ENCODE results near the gene ARID5B.

Gene ARID5B

GRCh38 chr10:62047960-62048383, 146.5 kb downstream of the ARID5B start:
- Histone ChIP-seq H4K91ac (ENCODE audit: low read depth, low read length, poor library complexity) (no peak overlapping the region), H4K8ac (ENCODE audit: low read depth, low read length) (no peak overlapping the region), H3K4ac (ENCODE audit: low read length) (no peak overlapping the region), H3K9me3 (replicated peaks in 1 of 2; ENCODE audit: control insufficient read depth in 2 of 2, insufficient read depth in 1 of 2, low read depth in 1 of 2, low read length in 2 of 2) (peaks cover 0 to 3% of the 10 kb centered on the region in 2 donors), H3K4me3 (ENCODE audit: low read length in 2 of 2) (no peak overlapping the region), H3K14ac (ENCODE audit: low read length) (no peak overlapping the region), H2AFZ (ENCODE audit: low read length) (no peak overlapping the region), H3K36me3 (replicated peaks in 1 of 2; ENCODE audit: control insufficient read depth in 2 of 2, insufficient read depth in 2 of 2, low read length in 2 of 2) (peaks cover 0 to 11% of the 10 kb centered on the region in 2 donors), H2BK120ac (ENCODE audit: low read depth, low read length) (no peak overlapping the region), H2BK5ac (ENCODE audit: low read length) (no peak overlapping the region), H3K27ac (replicated peaks; ENCODE audit: low read length) (no peak overlapping the region), H3K79me1 (ENCODE audit: low read depth, low read length) (no peaks in the 10 kb centered on the region), H3K27me3 (ENCODE audit: control insufficient read depth in 3 of 3, insufficient read depth in 3 of 3, low read depth in 1 of 3, low read length in 3 of 3) (no peaks in the 10 kb centered on the region), H3K4me2 (ENCODE audit: insufficient read depth, low read length, poor library complexity, severe bottlenecking) (no peak overlapping the region), H3K23ac (ENCODE audit: low read depth, low read length, poor library complexity) (no peak overlapping the region), H3K4me1 (ENCODE audit: control insufficient read depth in 2 of 2, insufficient read depth in 1 of 2, low read depth in 1 of 2, low read length in 2 of 2) (peaks cover 10 to 46% of the 10 kb centered on the region in 2 donors), H2BK15ac (ENCODE audit: low read length) (no peak overlapping the region), H2BK12ac (ENCODE audit: low read length) (no peak overlapping the region), H3K18ac (ENCODE audit: low read length) (no peak overlapping the region), H3K9ac (ENCODE audit: low read depth, low read length, poor library complexity) (no peak overlapping the region), H2AK5ac (ENCODE audit: low read depth, low read length) (no peak overlapping the region)
- WGBS, 2 donors (ENCODE audit: extremely low coverage in 2 of 2, insufficient read length in 2 of 2, insufficient replicate concordance in 1 of 2) = no CpG with 5 or more reads among the region's 2 CpGs
- DNase-seq (ENCODE audit: low spot score) = no peak

DNA sequence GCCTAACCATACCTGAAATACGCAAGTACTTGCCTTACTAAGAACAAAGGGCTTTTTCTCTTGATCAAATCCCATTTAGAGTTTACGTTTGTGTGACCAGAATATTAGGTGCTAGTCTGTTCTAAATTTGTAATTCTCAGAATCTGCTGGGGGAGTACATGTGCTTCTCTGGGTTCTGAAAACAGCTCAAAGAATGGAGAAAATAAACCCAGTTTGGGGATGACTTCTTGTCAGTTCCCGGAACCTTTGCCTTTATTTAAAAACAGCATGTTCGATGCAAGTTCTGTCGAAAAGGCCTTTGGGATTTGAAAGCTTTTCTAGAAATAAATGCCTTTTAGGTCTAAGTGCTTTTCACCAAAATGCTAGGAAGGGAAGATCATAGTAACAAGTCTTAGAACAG, 147.0 kb downstream of the ARID5B start:
- no peak overlapping the region for H3K27ac ChIP-seq (replicated peaks; ENCODE audit: low read length)
- no peak overlapping the region for H3K14ac ChIP-seq (ENCODE audit: low read length)
- no peak overlapping the region for H3K23ac ChIP-seq (ENCODE audit: low read depth, low read length, poor library complexity)
- peaks cover 0 to 5% of the 10 kb centered on the region in 2 donors for H3K9me3 ChIP-seq (replicated peaks in 1 of 2; ENCODE audit: control insufficient read depth in 2 of 2, insufficient read depth in 1 of 2, low read depth in 1 of 2, low read length in 2 of 2)
- H3K27me3 ChIP-seq (ENCODE audit: control insufficient read depth in 3 of 3, insufficient read depth in 3 of 3, low read depth in 1 of 3, low read length in 3 of 3) = no peaks in the 10 kb centered on the region
- peak overlapping the region; percentile 70 for H2AFZ ChIP-seq (ENCODE audit: low read length)
- no peak overlapping the region for H3K4me2 ChIP-seq (ENCODE audit: insufficient read depth, low read length, poor library complexity, severe bottlenecking)
- no peak overlapping the region for H2AK5ac ChIP-seq (ENCODE audit: low read depth, low read length)
- no peak overlapping the region for H3K4ac ChIP-seq (ENCODE audit: low read length)
- no peaks in the 10 kb centered on the region for H3K79me1 ChIP-seq (ENCODE audit: low read depth, low read length)
- H3K4me3 ChIP-seq (ENCODE audit: low read length in 2 of 2) = no peak overlapping the region
- H3K4me1 ChIP-seq (ENCODE audit: control insufficient read depth in 2 of 2, insufficient read depth in 1 of 2, low read depth in 1 of 2, low read length in 2 of 2) = peaks cover 10 to 41% of the 10 kb centered on the region in 2 donors
- no peak overlapping the region for H4K8ac ChIP-seq (ENCODE audit: low read depth, low read length)
- no peak overlapping the region for H2BK15ac ChIP-seq (ENCODE audit: low read length)
- H2BK120ac ChIP-seq (ENCODE audit: low read depth, low read length) = no peak overlapping the region
- no CpG with 5 or more reads among the region's 5 CpGs for WGBS, 2 donors (ENCODE audit: extremely low coverage in 2 of 2, insufficient read length in 2 of 2, insufficient replicate concordance in 1 of 2)
- DNase-seq (ENCODE audit: low spot score) = no peak
- peaks cover 0 to 15% of the 10 kb centered on the region in 2 donors for H3K36me3 ChIP-seq (replicated peaks in 1 of 2; ENCODE audit: control insufficient read depth in 2 of 2, insufficient read depth in 2 of 2, low read length in 2 of 2)
- H4K91ac ChIP-seq (ENCODE audit: low read depth, low read length, poor library complexity) = no peak overlapping the region
- no peak overlapping the region for H2BK5ac ChIP-seq (ENCODE audit: low read length)
- H3K9ac ChIP-seq (ENCODE audit: low read depth, low read length, poor library complexity) = no peak overlapping the region
- H3K18ac ChIP-seq (ENCODE audit: low read length) = no peak overlapping the region
- H2BK12ac ChIP-seq (ENCODE audit: low read length) = no peak overlapping the region

GRCh38 chr10:62048919-62049623, 147.6 kb downstream of the ARID5B start:
- Histone ChIP-seq H3K27me3 (ENCODE audit: control insufficient read depth in 3 of 3, insufficient read depth in 3 of 3, low read depth in 1 of 3, low read length in 3 of 3) (no peaks in the 10 kb centered on the region), H3K79me1 (ENCODE audit: low read depth, low read length) (no peaks in the 10 kb centered on the region), H3K27ac (replicated peaks; ENCODE audit: low read length) (no peak overlapping the region), H3K4me3 (ENCODE audit: low read length in 2 of 2) (peak overlapping the region in 1 of 2 donors; percentile 48), H3K9me3 (replicated peaks in 1 of 2; ENCODE audit: control insufficient read depth in 2 of 2, insufficient read depth in 1 of 2, low read depth in 1 of 2, low read length in 2 of 2) (peaks cover 0 to 9% of the 10 kb centered on the region in 2 donors), H3K36me3 (replicated peaks in 1 of 2; ENCODE audit: control insufficient read depth in 2 of 2, insufficient read depth in 2 of 2, low read length in 2 of 2) (peaks cover 0 to 21% of the 10 kb centered on the region in 2 donors), H3K18ac (ENCODE audit: low read length) (peak overlapping the region; percentile 76), H3K4me1 (ENCODE audit: control insufficient read depth in 2 of 2, insufficient read depth in 1 of 2, low read depth in 1 of 2, low read length in 2 of 2) (peaks cover 10 to 35% of the 10 kb centered on the region in 2 donors), H3K4me2 (ENCODE audit: insufficient read depth, low read length, poor library complexity, severe bottlenecking) (peak overlapping the region; percentile 28), H4K91ac (ENCODE audit: low read depth, low read length, poor library complexity) (no peak overlapping the region), H2AK5ac (ENCODE audit: low read depth, low read length) (no peak overlapping the region), H2BK15ac (ENCODE audit: low read length) (no peak overlapping the region), H3K23ac (ENCODE audit: low read depth, low read length, poor library complexity) (no peak overlapping the region), H3K4ac (ENCODE audit: low read length) (no peak overlapping the region), H2BK5ac (ENCODE audit: low read length) (no peak overlapping the region), H3K9ac (ENCODE audit: low read depth, low read length, poor library complexity) (no peak overlapping the region), H2AFZ (ENCODE audit: low read length) (peak overlapping the region; percentile 70), H2BK120ac (ENCODE audit: low read depth, low read length) (no peak overlapping the region), H2BK12ac (ENCODE audit: low read length) (no peak overlapping the region), H4K8ac (ENCODE audit: low read depth, low read length) (peak overlapping the region; percentile 67), H3K14ac (ENCODE audit: low read length) (no peak overlapping the region)
- DNase-seq (ENCODE audit: low spot score) = peak; percentile 48
- WGBS, 2 donors (ENCODE audit: extremely low coverage in 2 of 2, insufficient read length in 2 of 2, insufficient replicate concordance in 1 of 2) = no CpG with 5 or more reads among the region's 21 CpGs

DNA sequence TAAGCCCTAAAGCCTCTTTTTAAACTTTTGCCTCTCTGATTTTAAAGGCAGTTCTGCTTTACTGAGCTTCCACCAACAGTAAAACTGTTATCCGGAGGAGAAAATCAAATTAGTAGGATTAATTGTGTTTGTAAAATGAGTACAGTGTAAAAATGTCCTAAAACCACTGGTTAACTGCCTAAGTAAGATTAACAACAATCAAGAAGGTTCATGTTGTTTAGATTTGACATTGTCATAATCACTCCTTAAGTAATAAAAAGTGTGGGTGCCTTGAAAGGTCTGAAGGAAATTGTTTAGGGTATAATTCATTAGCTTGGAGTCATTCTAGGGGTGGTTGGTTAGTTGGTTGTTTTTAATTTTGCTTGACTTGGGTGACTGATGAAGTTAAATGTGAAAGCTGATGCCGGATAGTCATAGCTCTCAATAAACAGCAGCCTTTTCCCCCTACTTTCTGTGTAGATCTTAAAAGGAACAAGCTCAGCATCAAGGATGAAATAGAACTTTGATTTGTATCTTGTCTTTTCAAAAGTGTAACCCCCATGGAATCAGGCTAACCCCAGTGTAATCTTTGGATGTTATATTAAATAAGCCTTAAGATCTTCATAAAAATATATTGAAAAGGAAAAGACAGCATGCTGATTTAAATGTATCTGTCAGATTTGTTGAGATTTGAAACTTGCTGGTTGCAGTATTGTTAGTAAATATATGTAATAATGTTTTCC, 148.3 kb downstream of the ARID5B start:
- H2AFZ ChIP-seq (ENCODE audit: low read length) = peak overlapping the region; percentile 70
- H3K4me2 ChIP-seq (ENCODE audit: insufficient read depth, low read length, poor library complexity, severe bottlenecking) = no peak overlapping the region
- H2AK5ac ChIP-seq (ENCODE audit: low read depth, low read length) = no peak overlapping the region
- no peak for DNase-seq (ENCODE audit: low spot score)
- peak overlapping the region in 1 of 2 donors; percentile 48 for H3K4me3 ChIP-seq (ENCODE audit: low read length in 2 of 2)
- H2BK5ac ChIP-seq (ENCODE audit: low read length) = no peak overlapping the region
- H4K91ac ChIP-seq (ENCODE audit: low read depth, low read length, poor library complexity) = no peak overlapping the region
- no CpG with 5 or more reads among the region's 2 CpGs for WGBS, 2 donors (ENCODE audit: extremely low coverage in 2 of 2, insufficient read length in 2 of 2, insufficient replicate concordance in 1 of 2)
- no peak overlapping the region for H3K23ac ChIP-seq (ENCODE audit: low read depth, low read length, poor library complexity)
- no peak overlapping the region for H3K18ac ChIP-seq (ENCODE audit: low read length)
- no peak overlapping the region for H2BK15ac ChIP-seq (ENCODE audit: low read length)
- no peak overlapping the region for H4K8ac ChIP-seq (ENCODE audit: low read depth, low read length)
- H3K9ac ChIP-seq (ENCODE audit: low read depth, low read length, poor library complexity) = no peak overlapping the region
- H2BK120ac ChIP-seq (ENCODE audit: low read depth, low read length) = no peak overlapping the region
- H3K14ac ChIP-seq (ENCODE audit: low read length) = no peak overlapping the region
- no peak overlapping the region for H3K4ac ChIP-seq (ENCODE audit: low read length)
- peaks cover 10 to 35% of the 10 kb centered on the region in 2 donors for H3K4me1 ChIP-seq (ENCODE audit: control insufficient read depth in 2 of 2, insufficient read depth in 1 of 2, low read depth in 1 of 2, low read length in 2 of 2)
- no peak overlapping the region for H3K27ac ChIP-seq (replicated peaks; ENCODE audit: low read length)
- H3K36me3 ChIP-seq (replicated peaks in 1 of 2; ENCODE audit: control insufficient read depth in 2 of 2, insufficient read depth in 2 of 2, low read length in 2 of 2) = peaks cover 0 to 21% of the 10 kb centered on the region in 2 donors
- H3K27me3 ChIP-seq (ENCODE audit: control insufficient read depth in 3 of 3, insufficient read depth in 3 of 3, low read depth in 1 of 3, low read length in 3 of 3) = no peaks in the 10 kb centered on the region
- H3K79me1 ChIP-seq (ENCODE audit: low read depth, low read length) = no peaks in the 10 kb centered on the region
- H2BK12ac ChIP-seq (ENCODE audit: low read length) = no peak overlapping the region
- H3K9me3 ChIP-seq (replicated peaks in 1 of 2; ENCODE audit: control insufficient read depth in 2 of 2, insufficient read depth in 1 of 2, low read depth in 1 of 2, low read length in 2 of 2) = peaks cover 0 to 9% of the 10 kb centered on the region in 2 donors
